Mammary epithelial cell (primary cell): Measurements from ENCODE around the gene ADGRD1.

Source experiments
- EZH2 ChIP-seq: IDR thresholded peaks from 2 replicates; pipeline ENCODE4 v1.6.1; 2012; ENCODE audit warnings: low read length, inconsistent platforms, borderline replicate concordance
- TF ChIP-seq, protein P1 (sequence below), 2 donors: IDR thresholded peaks in 1 of 2; conservative IDR thresholded peaks in 1 of 2; 2 replicates each; pipeline ENCODE4 v1.5.1; 2011 to 2012; ENCODE audit warnings: inconsistent platforms in 2 of 2, low read length in 2 of 2, mild to moderate bottlenecking in 2 of 2, control low read depth in 1 of 2, low read depth in 1 of 2; ENCODE audit not compliant: insufficient read depth in 1 of 2; ENCODE audit errors: extremely low read depth in 1 of 2

DNA sequence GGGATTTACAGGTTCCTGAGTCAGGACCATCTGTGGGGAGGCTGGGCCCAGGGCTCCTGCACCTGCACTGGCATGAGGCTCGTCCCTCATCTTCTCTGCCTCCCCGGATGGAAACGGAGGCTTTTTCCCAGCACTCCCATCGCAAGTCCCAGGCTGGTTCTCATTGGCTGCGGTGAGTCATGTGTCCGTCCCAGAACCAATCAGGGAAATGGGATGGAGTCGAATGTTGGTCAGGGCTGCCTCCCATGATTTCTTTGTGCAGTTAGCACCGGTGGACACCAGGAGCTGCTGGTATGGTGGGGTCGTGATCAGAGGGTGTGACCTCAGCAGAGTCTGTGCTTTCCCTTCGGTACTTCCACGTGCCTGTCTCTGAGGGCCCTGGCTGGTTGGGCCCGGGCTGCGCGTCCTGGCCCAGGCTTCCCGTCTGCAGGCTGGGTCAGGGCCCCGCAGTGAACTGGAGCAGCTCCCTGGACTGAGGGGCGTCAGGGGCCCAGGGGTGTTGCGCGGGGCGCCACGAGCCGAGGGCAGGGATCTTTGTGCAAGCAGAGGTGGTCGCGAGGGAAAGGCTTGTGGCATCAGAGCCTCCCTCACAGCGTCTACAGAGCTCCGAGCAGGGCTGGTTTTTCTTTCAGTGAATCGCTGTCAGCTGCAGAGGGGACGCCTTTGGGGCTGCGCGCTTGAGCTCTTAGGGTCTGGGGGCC lies 168.1 kb downstream of the ADGRD1 start:
- TF ChIP-seq, protein P1, sequence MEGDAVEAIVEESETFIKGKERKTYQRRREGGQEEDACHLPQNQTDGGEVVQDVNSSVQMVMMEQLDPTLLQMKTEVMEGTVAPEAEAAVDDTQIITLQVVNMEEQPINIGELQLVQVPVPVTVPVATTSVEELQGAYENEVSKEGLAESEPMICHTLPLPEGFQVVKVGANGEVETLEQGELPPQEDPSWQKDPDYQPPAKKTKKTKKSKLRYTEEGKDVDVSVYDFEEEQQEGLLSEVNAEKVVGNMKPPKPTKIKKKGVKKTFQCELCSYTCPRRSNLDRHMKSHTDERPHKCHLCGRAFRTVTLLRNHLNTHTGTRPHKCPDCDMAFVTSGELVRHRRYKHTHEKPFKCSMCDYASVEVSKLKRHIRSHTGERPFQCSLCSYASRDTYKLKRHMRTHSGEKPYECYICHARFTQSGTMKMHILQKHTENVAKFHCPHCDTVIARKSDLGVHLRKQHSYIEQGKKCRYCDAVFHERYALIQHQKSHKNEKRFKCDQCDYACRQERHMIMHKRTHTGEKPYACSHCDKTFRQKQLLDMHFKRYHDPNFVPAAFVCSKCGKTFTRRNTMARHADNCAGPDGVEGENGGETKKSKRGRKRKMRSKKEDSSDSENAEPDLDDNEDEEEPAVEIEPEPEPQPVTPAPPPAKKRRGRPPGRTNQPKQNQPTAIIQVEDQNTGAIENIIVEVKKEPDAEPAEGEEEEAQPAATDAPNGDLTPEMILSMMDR (conservative IDR thresholded peaks at IDR 0.05 in 1 of 2, IDR thresholded peaks at IDR 0.05 in 1 of 2; ENCODE audit: extremely low read depth in 1 of 2, insufficient read depth in 1 of 2, low read depth in 1 of 2, low read length in 2 of 2): no peak
- no peak for TF ChIP-seq EZH2
